ENCODE measurements around the gene METRNL.

Gene METRNL

DNA sequence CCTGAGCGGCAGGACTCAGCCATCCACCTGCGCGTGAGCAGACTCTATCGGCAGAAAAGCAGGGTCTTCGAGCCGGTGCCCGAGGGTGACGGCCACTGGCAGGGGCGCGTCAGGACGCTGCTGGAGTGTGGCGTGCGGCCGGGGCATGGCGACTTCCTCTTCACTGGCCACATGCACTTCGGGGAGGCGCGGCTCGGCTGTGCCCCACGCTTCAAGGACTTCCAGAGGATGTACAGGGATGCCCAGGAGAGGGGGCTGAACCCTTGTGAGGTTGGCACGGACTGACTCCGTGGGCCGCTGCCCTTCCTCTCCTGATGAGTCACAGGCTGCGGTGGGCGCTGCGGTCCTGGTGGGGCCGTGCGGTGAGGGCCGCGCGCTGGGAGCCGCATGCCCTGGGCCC lies 14.9 kb downstream of the METRNL start:
- no peak for DNase-seq

GRCh38 chr17:83095016-83095415 lies 15.6 kb downstream of the METRNL start:
- no peak for DNase-seq

GRCh38 chr17:83096401-83097224 lies 17.2 kb downstream of the METRNL start:
- no peak for DNase-seq

- DNase-seq: no peak
These were observed 18.4 kb downstream of the METRNL start for GRCh38 chr17:83097831-83098230.

DNA sequence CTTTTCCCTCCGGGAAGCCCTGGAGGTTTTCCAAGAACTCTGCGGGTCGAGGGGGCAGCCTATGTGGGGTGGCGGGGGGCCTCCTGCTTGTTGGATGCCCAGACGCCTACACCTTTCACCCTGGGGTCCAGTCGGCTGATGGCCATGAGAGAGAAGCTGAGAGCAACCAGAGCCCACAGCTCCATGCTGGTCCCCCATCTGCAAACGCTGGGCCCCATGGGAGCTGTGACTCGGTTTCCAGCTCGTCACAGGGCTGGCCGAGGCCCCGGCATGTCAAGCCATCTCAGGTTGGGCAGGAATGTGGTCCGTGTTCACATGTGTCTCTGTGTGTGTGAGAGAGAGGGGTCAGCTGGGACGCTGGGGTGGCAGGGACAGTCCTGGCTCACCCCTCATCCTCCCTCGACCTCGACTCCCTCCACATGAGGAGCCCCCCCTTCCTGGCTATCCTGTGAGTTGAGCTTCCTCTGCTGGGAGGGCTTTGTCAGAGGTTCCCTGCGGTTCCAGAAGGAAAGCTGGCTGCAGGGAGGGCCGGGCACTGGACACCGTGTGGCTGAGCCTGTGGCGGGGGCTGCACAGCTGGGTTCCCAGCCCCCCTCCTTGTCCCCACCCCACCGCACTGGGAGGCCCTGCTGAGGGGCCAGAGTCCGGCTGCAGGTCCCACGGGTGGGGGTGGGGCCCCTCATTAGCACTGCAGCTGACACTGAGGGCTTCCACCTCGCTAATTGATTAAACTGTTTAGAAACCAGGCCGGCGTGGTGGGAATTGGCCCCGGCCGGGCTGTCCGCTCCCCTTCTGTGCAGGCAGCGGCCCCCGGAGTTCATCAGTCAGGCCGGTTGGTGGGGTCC lies 19.1 kb downstream of the METRNL start:
- no peak for DNase-seq

GRCh38 chr17:83099086-83099555 lies 19.7 kb downstream of the METRNL start:
- DNase-seq: no peak

DNA sequence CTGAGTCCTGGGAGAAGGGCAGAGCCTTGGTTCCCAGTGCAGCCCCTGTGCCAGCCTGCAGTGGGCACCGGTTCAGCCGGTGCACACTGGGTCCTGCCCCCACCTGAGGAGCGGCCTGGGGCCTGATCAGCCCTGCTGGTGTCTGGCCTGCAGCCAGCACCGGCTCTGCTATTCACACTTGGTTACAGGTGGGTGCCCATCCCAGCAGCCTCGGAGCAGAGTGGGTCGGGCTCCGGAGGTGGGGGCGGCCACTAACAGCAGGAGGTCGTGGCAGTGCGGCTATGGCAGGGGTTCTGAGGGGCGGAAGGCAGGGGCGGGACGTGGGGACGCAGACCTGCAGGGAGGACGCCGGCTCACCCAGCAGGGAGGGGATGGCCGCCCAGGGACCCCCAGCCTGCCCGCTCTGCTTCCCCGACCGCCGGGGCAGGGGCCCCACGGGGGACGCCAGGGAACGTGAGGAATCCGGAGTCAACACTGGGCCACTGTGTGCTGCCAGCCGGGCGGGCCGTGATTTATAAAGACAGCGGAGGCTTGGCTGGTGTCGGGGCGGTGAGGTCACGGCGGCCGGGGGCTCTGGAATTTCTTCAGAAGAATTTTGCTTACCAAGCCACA lies 20.3 kb downstream of the METRNL start:
- DNase-seq: no peak

- no peak for DNase-seq
These were observed 20.9 kb downstream of the METRNL start for GRCh38 chr17:83100220-83100852.

- no peak for DNase-seq
These were observed 21.5 kb downstream of the METRNL start for GRCh38 chr17:83100853-83101391.

- DNase-seq: no peak
These were observed 22.5 kb downstream of the METRNL start for GRCh38 chr17:83101805-83102480.

DNA sequence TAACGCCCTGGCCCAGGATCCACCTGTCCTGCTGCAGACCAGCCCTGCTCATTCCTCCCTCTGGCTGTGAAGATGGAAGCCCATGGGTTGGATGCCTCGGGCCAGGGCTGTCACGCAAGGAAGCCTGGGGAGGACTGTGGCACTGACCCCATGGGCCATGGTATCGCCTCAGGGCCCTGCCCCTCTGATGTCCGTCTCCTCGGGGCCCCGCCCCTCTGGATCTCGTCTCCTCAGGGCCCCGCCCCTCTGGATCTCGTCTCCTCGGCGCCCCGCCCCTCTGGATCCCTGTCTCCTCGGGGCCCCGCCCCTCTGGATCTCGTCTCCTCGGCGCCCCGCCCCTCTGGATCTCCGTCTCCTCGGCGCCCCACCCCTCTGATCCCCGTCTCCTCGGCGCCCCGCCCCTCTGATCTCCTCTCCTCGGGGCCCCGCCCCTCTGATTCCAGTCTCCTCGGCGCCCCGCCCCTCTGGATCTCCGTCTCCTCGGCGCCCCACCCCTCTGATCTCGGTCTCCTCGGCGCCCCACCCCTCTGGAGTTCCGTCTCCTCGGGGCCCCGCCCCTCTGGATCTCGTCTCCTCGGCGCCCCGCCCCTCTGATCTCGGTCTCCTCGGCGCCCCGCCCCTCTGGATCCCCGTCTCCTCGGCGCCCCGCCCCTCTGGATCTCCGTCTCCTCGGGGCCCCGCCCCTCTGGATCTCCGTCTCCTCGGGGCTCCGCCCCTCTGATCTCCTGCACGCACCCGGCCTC lies 24.0 kb downstream of the METRNL start:
- DNase-seq: no peak

DNA sequence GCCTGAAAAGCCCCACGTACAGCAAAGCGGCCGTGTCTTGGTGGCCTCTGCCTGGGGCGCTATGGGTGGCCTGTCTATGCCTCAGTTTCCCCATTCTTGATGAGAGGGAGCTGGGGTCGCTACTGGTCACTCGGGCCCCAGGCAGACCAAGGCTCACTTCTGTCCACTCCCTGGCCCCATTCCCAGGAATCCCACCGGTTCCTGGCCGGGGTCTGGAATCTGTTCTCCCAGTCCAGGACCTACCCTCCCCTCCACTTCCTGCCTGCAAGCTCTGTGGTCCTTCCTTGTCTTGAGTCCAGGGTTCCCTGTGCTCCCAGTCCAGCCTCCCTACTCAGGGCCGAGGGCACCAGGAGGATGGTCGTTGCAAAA lies 24.5 kb downstream of the METRNL start:
- DNase-seq: no peak

DNA sequence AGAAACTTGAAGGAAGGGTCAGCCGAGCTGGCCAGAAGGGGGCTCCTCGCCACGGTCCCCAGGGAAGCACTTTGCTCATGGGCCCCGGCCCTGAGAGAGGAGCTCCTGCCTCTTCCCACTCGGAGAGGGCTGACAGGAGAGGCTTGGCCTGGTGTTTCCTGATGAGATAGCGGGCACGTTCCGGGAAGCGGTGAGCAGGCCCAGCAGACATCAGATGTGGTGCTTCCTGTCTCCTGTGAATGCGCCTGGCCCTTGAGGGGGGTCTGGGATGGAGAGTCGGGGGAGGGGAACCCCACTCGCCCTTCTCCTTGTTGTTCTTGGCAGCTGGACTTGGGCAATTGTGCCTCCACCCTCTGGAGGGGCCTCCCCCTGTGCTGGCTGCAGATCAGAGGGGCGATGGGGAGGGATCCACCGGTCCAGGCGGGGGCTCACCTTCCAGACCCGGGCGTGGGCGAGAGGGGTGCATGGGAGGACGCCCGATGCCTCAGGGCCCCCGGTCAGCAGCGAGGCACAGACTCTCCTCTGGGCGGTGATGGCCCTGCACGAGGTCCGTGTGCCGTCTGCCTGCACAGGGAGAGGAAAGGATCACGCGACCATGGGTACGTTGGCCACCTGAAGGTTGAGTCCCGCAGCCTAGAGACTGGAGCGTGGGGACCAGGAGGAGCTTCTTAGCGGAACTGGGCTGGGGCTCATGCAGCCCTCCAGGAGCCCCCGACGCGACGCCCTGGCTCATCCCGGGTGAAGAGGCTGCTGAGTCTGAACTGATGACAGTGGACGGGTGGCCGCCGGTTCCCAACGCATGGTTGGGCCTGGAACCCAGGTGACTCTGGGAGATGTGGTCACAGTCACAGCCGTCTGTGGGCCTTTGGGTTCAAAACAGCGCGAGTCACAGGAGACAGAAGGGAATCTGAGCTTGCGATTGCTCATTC lies 25.4 kb downstream of the METRNL start:
- no peak for DNase-seq

- DNase-seq: no peak
These were observed 26.1 kb downstream of the METRNL start for GRCh38 chr17:83105512-83105911.

GRCh38 chr17:83106056-83106588 lies 26.7 kb downstream of the METRNL start:
- no peak for DNase-seq

DNA sequence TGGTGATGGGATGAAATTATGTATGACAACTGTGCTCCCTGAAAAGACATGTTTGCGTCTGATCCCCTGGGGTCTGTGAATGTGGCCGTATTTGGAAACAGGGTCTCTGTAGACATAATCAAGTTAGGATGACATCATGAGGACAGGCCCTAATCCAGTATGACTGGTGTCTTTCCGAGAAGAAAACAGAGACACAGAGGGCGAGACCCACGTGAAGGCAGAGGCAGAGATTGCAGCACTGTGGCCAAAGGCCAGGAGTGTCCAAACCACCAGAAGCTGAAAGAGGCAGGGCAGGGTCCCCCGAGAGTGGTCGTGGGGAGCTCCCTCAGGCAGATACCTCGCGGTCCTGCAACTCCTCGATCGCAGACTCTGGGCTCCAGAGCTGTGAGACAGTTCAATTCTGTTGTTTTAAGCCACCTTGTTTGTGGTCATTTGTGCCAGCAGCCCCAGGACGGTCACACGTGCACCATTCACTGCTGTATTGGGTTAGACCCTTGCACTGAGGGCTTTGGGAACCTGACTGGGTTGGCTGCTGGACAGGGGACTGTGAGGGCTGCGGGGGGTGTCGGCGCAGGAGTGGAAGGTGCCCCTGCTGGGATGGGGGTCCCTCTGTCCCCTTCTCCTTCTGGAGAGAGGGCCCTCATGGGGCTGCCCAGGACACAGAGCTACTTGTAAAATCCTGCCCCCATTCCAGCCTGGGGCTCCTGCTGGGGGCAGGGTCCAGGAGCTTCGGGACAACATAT lies 27.7 kb downstream of the METRNL start:
- no peak for DNase-seq

DNA sequence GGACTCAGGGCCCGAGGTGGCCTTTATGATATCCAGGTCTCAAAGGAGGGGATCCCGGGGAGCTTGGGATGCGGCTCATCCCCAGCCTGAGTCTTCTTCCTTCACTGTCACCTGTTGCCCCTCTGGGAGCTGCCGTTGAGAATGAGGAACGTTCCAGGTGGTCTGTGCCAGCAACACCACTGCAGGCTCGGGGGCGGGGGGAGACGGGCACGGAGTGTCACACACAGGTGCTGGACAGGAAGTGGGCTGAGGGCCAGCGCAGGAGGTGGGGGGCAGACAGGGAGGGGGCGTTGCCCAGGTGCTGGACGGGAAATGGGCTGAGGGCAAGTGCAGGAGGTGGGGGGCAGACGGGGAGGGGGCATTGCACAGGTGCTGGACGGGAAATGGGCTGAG lies 28.2 kb downstream of the METRNL start:
- DNase-seq: no peak

GRCh38 chr17:83108709-83109108 lies 29.3 kb downstream of the METRNL start:
- no peak for DNase-seq

DNA sequence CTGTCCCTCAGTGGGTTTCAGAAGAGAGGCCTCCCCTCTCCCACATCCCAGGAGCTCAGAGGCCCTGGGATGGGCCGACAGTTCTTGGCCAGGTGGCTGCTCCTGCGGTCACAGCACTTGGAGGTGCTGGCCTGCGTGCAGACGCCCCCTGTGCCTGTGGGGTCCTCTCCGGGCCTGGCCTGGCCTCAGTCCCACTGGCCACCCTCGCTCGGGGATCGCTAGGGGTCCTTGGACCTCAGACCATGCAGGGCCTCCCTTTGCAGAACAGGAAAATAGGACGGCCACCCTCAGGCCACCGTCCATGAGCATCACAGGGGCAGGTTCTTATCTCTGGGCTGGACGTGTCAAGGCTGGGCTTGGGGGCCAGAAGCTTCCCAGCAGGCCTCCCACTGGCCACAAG lies 30.0 kb downstream of the METRNL start:
- DNase-seq: no peak

Data from CD4-positive, alpha-beta T cell treated with Interleukin-6 for 4 hours (primary cell).